PFSK-1 (cell line): Measurements from ENCODE around the gene CNTN4.

Experiments used
- FOXP2 ChIP-seq: optimal IDR thresholded peaks from 2 replicates; pipeline ENCODE3; 2011; ENCODE audit warnings: borderline replicate concordance, control low read depth, inconsistent platforms; ENCODE audit not compliant: insufficient read depth; ENCODE audit errors: extremely low read length, extremely low read depth
- POLR2AphosphoS5 ChIP-seq: IDR thresholded peaks from 2 replicates; pipeline ENCODE4 v1.6.1; 2012; ENCODE audit warnings: low read depth, mild to moderate bottlenecking, control low read depth, low read length, moderate library complexity
- SIN3A ChIP-seq: IDR thresholded peaks from 2 replicates; pipeline ENCODE4 v1.6.1; 2012; ENCODE audit warnings: mild to moderate bottlenecking, low read length, moderate library complexity, borderline replicate concordance; ENCODE audit not compliant: insufficient read depth
- TAF1 ChIP-seq: IDR thresholded peaks from 2 replicates; pipeline ENCODE4 v1.6.1; 2012; ENCODE audit warnings: low read length, control low read depth, borderline replicate concordance; ENCODE audit not compliant: insufficient read depth
- TF ChIP-seq, protein P1 (sequence below), 2 experiments: IDR thresholded peaks; 2 replicates each; pipeline versions ENCODE4 v1.6.1 to v1.8.0; 2011 to 2012; ENCODE audit warnings: low read depth in 2 of 2, low read length in 2 of 2, control low read depth in 1 of 2, inconsistent platforms in 1 of 2, mild to moderate bottlenecking in 1 of 2, moderate library complexity in 1 of 2; ENCODE audit not compliant: insufficient read depth in 1 of 2

DNA sequence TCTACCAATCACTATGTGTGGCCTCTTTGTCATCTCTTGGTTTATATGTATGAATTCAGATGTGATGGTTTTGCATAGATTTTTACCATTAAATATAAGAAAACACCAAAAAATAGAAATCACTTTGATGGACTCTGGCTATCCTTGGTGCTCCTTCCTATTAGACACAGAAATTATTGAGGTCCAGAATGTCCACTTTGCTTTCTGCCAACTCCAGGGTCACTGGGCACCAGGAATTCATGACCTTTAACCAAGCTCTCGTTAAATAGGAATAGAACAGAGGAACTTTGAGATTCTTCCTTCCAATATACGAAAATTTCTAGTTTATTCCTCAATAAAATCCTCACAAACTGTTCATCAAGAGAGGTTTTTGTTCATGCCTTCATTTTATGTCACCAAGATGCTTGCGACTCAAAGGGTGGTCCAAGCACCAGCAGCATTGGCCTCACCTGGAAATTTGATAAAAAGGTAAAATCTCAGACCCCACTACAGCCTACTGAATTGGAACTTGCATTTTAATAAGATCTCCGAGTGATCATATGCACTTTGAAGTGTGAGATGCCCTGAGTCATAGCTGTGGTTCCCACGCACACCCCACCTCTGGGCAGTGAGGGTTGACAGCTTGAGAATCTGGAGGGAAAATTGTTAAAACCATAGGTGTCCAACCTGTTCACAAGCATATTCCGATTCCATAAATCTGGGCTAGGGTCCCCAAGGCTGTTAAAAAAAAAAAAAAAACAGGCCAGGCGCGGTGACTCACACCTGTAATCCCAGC is 725.0 kb downstream of the CNTN4 start:
- no peak for TF ChIP-seq FOXP2
- no peak for TF ChIP-seq POLR2AphosphoS5
- TF ChIP-seq TAF1: no peak
- TF ChIP-seq SIN3A: no peak
- TF ChIP-seq, protein P1, sequence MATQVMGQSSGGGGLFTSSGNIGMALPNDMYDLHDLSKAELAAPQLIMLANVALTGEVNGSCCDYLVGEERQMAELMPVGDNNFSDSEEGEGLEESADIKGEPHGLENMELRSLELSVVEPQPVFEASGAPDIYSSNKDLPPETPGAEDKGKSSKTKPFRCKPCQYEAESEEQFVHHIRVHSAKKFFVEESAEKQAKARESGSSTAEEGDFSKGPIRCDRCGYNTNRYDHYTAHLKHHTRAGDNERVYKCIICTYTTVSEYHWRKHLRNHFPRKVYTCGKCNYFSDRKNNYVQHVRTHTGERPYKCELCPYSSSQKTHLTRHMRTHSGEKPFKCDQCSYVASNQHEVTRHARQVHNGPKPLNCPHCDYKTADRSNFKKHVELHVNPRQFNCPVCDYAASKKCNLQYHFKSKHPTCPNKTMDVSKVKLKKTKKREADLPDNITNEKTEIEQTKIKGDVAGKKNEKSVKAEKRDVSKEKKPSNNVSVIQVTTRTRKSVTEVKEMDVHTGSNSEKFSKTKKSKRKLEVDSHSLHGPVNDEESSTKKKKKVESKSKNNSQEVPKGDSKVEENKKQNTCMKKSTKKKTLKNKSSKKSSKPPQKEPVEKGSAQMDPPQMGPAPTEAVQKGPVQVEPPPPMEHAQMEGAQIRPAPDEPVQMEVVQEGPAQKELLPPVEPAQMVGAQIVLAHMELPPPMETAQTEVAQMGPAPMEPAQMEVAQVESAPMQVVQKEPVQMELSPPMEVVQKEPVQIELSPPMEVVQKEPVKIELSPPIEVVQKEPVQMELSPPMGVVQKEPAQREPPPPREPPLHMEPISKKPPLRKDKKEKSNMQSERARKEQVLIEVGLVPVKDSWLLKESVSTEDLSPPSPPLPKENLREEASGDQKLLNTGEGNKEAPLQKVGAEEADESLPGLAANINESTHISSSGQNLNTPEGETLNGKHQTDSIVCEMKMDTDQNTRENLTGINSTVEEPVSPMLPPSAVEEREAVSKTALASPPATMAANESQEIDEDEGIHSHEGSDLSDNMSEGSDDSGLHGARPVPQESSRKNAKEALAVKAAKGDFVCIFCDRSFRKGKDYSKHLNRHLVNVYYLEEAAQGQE (IDR thresholded peaks at IDR 0.05; ENCODE audit: insufficient read depth in 1 of 2, low read depth in 2 of 2, low read length in 2 of 2): no peak
